Neutrophil (primary cell): ENCODE measurements around the gene SH3D19.

ENCODE experiments used
- H3K27ac ChIP-seq: fragments of 200-600 bp; sonication (generic); 2 replicates; pipeline ENCODE4 v1.5.1; 2016; ENCODE audit warnings: mild to moderate bottlenecking, moderate library complexity
- H3K27me3 ChIP-seq: fragments of 200-600 bp; sonication (generic); 2 replicates; pipeline ENCODE4 v1.6.0; 2016; ENCODE audit warnings: mild to moderate bottlenecking
- H3K36me3 ChIP-seq: fragments of 200-600 bp; sonication (generic); 2 replicates; pipeline ENCODE4 v1.5.1; 2017
- H3K4me1 ChIP-seq, 2 experiments: fragments of 200-600 bp in 1 of 2; sonication (generic) in 1 of 2; 1 replicate in 1 of 2; 2 replicates in 1 of 2; pipeline versions ENCODE4 v1.5.1 to v1.6.1; 2013 to 2016; ENCODE audit warnings: low read depth in 1 of 2, low read length in 1 of 2, mild to moderate bottlenecking in 1 of 2, moderate library complexity in 1 of 2; ENCODE audit not compliant: control insufficient read depth in 1 of 2, insufficient read depth in 1 of 2
- H3K4me3 ChIP-seq, 2 experiments: fragments of 200-600 bp in 1 of 2; sonication (generic) in 1 of 2; 1 replicate in 1 of 2; 2 replicates in 1 of 2; pipeline ENCODE4 v1.5.1; 2013 to 2016; ENCODE audit warnings: low read depth in 1 of 2, low read length in 1 of 2, mild to moderate bottlenecking in 1 of 2, moderate library complexity in 1 of 2
- H3K9me3 ChIP-seq: fragments of 200-600 bp; sonication (generic); 2 replicates; pipeline ENCODE4 v1.5.1; 2016
- TF ChIP-seq, protein P1 (sequence below): fragments of 200-600 bp; sonication (generic); IDR thresholded peaks from 2 replicates; pipeline ENCODE4 v1.5.1; 2016; ENCODE audit warnings: antibody characterized with exemption

SH3D19 gene

GRCh38 chr4:151359576-151359975, 34.2 kb upstream of the SH3D19 start:
- peaks cover 24% of the 10 kb centered on the region for H3K27me3 ChIP-seq

GRCh38 chr4:151358266-151358665, 32.9 kb upstream of the SH3D19 start:
- TF ChIP-seq, protein P1, sequence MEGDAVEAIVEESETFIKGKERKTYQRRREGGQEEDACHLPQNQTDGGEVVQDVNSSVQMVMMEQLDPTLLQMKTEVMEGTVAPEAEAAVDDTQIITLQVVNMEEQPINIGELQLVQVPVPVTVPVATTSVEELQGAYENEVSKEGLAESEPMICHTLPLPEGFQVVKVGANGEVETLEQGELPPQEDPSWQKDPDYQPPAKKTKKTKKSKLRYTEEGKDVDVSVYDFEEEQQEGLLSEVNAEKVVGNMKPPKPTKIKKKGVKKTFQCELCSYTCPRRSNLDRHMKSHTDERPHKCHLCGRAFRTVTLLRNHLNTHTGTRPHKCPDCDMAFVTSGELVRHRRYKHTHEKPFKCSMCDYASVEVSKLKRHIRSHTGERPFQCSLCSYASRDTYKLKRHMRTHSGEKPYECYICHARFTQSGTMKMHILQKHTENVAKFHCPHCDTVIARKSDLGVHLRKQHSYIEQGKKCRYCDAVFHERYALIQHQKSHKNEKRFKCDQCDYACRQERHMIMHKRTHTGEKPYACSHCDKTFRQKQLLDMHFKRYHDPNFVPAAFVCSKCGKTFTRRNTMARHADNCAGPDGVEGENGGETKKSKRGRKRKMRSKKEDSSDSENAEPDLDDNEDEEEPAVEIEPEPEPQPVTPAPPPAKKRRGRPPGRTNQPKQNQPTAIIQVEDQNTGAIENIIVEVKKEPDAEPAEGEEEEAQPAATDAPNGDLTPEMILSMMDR = no peak
- peaks cover 24% of the 10 kb centered on the region for H3K27me3 ChIP-seq
- H3K4me1 ChIP-seq = no peaks in the 10 kb centered on the region
- no peak overlapping the region for H3K27ac ChIP-seq
- no peak overlapping the region for H3K4me3 ChIP-seq
- no peaks in the 10 kb centered on the region for H3K9me3 ChIP-seq
- no peaks in the 10 kb centered on the region for H3K36me3 ChIP-seq

More at GRCh38 chr4:151359576-151359975, 34.2 kb upstream of the SH3D19 start:
- TF ChIP-seq, protein P1 = no peak
- Histone ChIP-seq H3K4me1 (no peaks in the 10 kb centered on the region), H3K4me3 (no peak overlapping the region), H3K36me3 (no peaks in the 10 kb centered on the region), H3K27ac (no peak overlapping the region), H3K9me3 (no peaks in the 10 kb centered on the region)

DNA sequence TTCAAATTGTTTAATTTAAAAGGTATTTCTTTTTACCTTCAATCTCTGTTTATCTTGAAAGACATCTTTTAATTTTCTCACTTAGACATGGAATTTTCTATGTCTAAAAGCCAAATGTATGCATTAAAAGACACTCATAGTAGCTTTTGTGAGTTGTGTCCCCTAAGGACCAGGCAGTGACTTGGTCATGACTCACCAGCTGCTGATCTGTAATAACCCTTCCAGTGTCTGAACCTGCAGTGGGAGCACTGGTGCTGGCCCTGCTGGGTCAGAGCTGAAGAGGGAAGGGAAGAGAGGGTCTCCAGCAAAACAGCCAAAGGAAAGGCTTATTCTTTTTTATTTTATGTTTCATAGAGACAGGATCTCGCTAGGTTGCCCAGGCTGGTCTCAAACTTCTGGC, 31.1 kb upstream of the SH3D19 start:
- TF ChIP-seq, protein P1 = no peak
- H3K36me3 ChIP-seq = no peaks in the 10 kb centered on the region
- H3K4me1 ChIP-seq = peaks cover 4 to 8% of the 10 kb centered on the region in 2 experiments
- H3K4me3 ChIP-seq = no peak overlapping the region
- no peak overlapping the region for H3K27ac ChIP-seq
- peaks cover 24% of the 10 kb centered on the region for H3K27me3 ChIP-seq
- H3K9me3 ChIP-seq = no peaks in the 10 kb centered on the region

DNA sequence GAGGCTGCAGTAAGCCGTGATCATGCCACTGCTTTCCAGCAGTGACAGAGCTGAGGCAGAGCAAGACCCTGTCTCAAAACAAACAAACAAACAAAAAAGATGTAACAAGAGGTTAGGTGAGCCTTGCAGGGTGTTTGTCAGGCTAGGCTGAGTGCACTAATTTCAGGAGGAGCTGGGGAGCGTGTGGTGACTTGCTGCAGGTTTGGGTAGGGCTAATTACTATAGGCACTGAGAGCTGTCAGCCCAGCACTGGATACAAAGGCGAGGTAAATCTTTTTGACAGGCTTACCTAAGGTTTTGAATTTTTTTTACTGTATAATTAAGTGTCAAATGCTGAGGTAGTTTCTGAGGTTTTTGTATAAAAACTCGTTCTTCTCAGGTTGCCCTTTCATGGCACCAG, 29.8 kb upstream of the SH3D19 start:
- Histone ChIP-seq H3K4me3 (no peak overlapping the region), H3K27me3 (peaks cover 24% of the 10 kb centered on the region), H3K4me1 (peaks cover 16 to 21% of the 10 kb centered on the region in 2 experiments), H3K36me3 (no peaks in the 10 kb centered on the region), H3K27ac (no peak overlapping the region), H3K9me3 (no peaks in the 10 kb centered on the region)
- TF ChIP-seq, protein P1 = no peak

DNA sequence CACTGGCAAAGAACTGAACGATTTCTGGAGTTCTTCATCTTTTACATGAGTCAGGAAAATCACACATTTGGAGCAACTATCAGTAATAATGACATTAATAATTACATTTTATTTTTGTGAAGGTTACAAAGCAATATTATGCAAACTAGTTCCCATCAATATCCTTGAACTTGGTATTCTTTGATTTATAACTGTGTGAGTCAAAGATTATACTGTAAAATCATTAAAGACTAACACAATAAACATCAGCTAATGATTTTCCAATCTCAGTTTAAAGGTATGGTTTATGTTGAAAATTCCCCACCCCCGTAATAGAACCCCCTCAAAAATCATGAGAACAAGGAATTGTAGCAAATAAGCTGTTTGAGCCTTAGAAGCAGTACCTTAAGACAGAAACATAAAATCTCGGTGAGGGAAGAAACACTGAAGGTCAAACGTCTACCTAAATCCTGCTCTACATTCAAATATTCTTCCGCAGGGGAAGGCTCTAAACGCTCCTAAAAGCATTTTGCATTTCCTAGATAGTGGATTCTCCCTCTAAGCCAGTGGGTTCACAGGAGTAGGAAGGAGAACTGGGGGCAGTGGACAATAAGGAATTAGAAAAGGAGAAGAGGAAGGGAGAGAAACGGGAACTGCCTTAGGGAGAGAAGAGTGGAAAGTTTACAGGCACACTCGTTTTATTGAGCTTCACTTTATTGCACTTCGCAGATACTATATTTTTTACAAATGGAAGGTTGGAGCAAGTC, 22.3 kb upstream of the SH3D19 start:
- Histone ChIP-seq H3K4me3 (no peak overlapping the region), H3K4me1 (peaks cover 16 to 33% of the 10 kb centered on the region in 2 experiments), H3K27ac (no peak overlapping the region), H3K9me3 (no peaks in the 10 kb centered on the region), H3K36me3 (no peaks in the 10 kb centered on the region), H3K27me3 (peaks cover 13% of the 10 kb centered on the region)
- TF ChIP-seq, protein P1 = no peak
